Peyer's patch (tissue), 4 donors: ENCODE data around the gene ENPP4.

ENCODE experiments used
- POLR2A ChIP-seq, 2 donors: fragments of 450-650 bp; IDR thresholded peaks; one replicate each; pipeline ENCODE4 v1.5.1; 2017; ENCODE audit warnings: antibody characterized with exemption in 2 of 2, mild to moderate bottlenecking in 2 of 2, moderate library complexity in 2 of 2
- TF ChIP-seq, protein P1 (sequence below), 6 experiments: fragments of 450-650 bp in 4 of 6; fragments of 200-600 bp in 2 of 6; sonication (generic) in 1 of 6; IDR thresholded peaks; one replicate each; pipeline ENCODE4 v1.5.1; 2017 to 2019; ENCODE audit warnings: antibody characterized with exemption in 6 of 6, mild to moderate bottlenecking in 3 of 6, moderate library complexity in 1 of 6

- TF ChIP-seq, protein P1, sequence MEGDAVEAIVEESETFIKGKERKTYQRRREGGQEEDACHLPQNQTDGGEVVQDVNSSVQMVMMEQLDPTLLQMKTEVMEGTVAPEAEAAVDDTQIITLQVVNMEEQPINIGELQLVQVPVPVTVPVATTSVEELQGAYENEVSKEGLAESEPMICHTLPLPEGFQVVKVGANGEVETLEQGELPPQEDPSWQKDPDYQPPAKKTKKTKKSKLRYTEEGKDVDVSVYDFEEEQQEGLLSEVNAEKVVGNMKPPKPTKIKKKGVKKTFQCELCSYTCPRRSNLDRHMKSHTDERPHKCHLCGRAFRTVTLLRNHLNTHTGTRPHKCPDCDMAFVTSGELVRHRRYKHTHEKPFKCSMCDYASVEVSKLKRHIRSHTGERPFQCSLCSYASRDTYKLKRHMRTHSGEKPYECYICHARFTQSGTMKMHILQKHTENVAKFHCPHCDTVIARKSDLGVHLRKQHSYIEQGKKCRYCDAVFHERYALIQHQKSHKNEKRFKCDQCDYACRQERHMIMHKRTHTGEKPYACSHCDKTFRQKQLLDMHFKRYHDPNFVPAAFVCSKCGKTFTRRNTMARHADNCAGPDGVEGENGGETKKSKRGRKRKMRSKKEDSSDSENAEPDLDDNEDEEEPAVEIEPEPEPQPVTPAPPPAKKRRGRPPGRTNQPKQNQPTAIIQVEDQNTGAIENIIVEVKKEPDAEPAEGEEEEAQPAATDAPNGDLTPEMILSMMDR (IDR thresholded peaks at IDR 0.05) = no peak
- no peak for TF ChIP-seq POLR2A (IDR thresholded peaks at IDR 0.05)
Observed at GRCh38 chr6:46095251-46095650, 34.5 kb upstream of the ENPP4 start.
